Epithelial cell of proximal tubule (primary cell): ENCODE data around the gene CACNG5. TPM values are rescaled to one million over a fixed set of nuclear protein-coding genes. Genes with fewer than 3 reads are reported as not detected.

ENCODE experiments used
- DNase-seq: peaks from one replicate; pipeline ENCODE4 v3.0.0-alpha.2; 2011; ENCODE audit warnings: low read depth
- H3K4me3 ChIP-seq: 2 replicates; pipeline ENCODE4 v1.5.1; 2011; ENCODE audit warnings: low read depth, mild to moderate bottlenecking, low read length
- CTCF ChIP-seq: conservative IDR thresholded peaks from 2 replicates; pipeline ENCODE4 v1.5.1; 2012; ENCODE audit warnings: low read depth, mild to moderate bottlenecking, low read length
- total RNA-seq: library from RNA; depleted of rRNA; stranded (reverse); fragments of >200 nt; gene quantifications from 2 replicates; pipeline ENCODE4 v1.2.3, GENCODE V29; 2015

The CACNG5 gene
- total RNA-seq, 1 donor from 2014 or later: not detected

DNA sequence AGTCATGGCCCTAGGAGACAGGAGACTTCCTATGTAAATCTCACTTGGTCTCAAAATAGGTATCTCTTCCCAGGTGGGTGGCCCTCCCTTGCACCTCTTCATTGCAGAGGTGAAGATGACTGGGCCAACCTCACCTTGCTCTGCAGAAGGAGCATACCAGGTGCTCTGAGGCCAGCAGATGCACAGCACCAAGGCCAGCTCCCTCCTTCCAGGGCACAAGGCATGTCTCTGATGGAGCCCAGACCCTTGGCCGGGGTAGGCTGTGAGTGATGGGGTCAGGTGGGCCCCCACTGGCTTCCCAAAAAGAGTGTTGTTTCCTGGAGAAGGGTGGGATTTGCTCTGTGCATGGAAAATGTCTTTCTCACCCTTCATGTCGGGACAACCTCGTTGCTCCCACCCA lies 12.8 kb downstream of the CACNG5 start:
- DNase-seq: no peak
- no peak for TF ChIP-seq CTCF
- no peak overlapping the region for H3K4me3 ChIP-seq

GRCh38 chr17:66848496-66848895 lies 13.6 kb downstream of the CACNG5 start:
- TF ChIP-seq CTCF: no peak
- DNase-seq: no peak
- no peak overlapping the region for H3K4me3 ChIP-seq

- no peak overlapping the region for H3K4me3 ChIP-seq
- TF ChIP-seq CTCF: no peak
- DNase-seq: no peak
Measured at GRCh38 chr17:66849032-66849655, 14.2 kb downstream of the CACNG5 start.

DNA sequence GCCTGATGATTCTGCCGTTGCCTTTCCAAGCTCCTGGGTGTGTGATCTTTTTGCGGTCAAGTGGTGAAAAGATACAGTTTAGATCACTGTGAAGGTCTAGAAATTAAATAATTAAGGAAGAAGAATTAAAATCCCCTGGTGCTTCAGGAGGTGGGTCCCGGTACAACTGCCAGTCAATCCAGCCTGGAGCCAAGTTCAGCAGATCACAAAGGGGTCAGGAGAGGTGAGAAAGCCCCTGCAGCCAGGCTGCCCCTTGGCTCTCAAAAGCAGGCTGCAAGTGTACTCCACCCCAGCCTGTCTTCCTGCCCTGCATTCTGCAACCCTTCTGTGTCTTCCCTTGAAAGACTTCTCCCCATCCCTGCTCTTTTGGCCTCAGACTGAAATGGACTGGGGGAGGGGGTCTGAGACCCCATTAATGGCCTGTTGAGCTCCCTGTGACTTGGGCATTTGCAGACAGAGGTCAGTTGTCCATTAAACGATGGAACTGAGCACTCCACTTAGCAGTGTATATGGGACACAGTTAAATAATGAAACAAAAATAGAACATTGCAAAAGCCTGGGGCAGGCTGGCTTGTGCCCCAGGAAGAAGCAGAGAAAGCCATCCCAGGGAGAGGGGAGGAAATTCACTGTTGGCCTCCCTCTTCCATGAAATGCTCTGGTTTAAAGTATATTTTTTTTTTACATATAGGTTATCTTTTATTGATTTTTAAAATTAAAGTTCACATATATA lies 15.1 kb downstream of the CACNG5 start:
- no peak for DNase-seq
- no peak for TF ChIP-seq CTCF
- no peak overlapping the region for H3K4me3 ChIP-seq

GRCh38 chr17:66850692-66851091 lies 15.8 kb downstream of the CACNG5 start:
- no peak overlapping the region for H3K4me3 ChIP-seq
- TF ChIP-seq CTCF: no peak
- DNase-seq: no peak

DNA sequence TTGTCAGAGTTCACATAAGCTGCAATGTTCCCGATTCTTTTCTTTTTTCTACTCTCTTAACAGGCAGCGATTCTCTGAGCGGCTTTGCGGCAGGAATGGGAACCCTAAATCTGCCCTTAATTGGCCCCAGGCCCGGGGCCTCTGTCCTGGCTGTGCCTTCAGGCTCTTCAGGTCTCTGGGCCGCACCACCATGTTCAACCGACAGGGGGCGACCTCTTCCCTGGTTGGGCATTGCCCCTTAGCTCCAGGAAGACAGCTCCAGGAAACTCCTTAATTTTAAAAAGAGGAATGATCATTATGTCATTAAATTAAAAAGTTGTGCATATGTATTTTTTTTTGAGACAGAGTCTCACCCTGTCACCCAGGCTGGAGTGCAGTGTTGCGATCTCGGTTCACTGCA lies 20.3 kb downstream of the CACNG5 start:
- H3K4me3 ChIP-seq: no peak overlapping the region
- DNase-seq: no peak
- TF ChIP-seq CTCF: peak; percentile 36
